Endothelial cell of umbilical vein (primary cell): ENCODE results near the gene PLEKHM2. TPM values are rescaled to one million over a fixed set of nuclear protein-coding genes. Genes with fewer than 3 reads are reported as not detected.

ENCODE experiments used
- BruUV-seq: library from RNA; stranded (reverse); fragments of 400-500 nt; replicated peaks from 2 replicates; lab custom pipeline; 2021; lab: Mats Ljungman, UMichigan
- CTCF ChIA-PET: fragments of 300-600, 350-600 bp; sonication (Branson Sonifier 250); formaldehyde crosslinking; loops from one replicate; lab custom pipeline; 2021; ENCODE audit warnings: antibody characterized with exemption, inconsistent platforms; lab: Charles Lee
- POLR2A ChIA-PET: fragments of 300-600, 350-600 bp; sonication (Branson Sonifier 250); formaldehyde crosslinking; loops from one replicate; lab custom pipeline; 2021; ENCODE audit warnings: antibody characterized with exemption, inconsistent platforms; lab: Charles Lee
- DNase-seq: peaks from one replicate; pipeline ENCODE4 v3.0.0-alpha.2; 2011; ENCODE audit warnings: low read depth, low spot score
- FAIRE-seq: peaks from 2 replicates; lab custom pipeline; 2011; peaks lifted over from hg19 to GRCh38; lab: Jason Lieb, UNC
- H2AFZ ChIP-seq: 2 replicates; pipeline ENCODE4 v1.6.0; 2012; ENCODE audit warnings: low read depth, low read length, control low read depth, inconsistent platforms
- H3K27ac ChIP-seq: 2 replicates; pipeline ENCODE4 v1.5.1; 2011; ENCODE audit warnings: low read depth, mild to moderate bottlenecking, control low read depth, low read length, moderate library complexity; ENCODE audit not compliant: insufficient read depth
- H3K27me3 ChIP-seq, 2 experiments: 2 replicates each; pipeline versions ENCODE4 v1.6.0 to v1.6.1; 2011; ENCODE audit warnings: low read length in 2 of 2, mixed read lengths in 1 of 2; ENCODE audit not compliant: control insufficient read depth in 2 of 2, insufficient read depth in 2 of 2
- H3K36me3 ChIP-seq, 2 experiments: 2 replicates in 1 of 2; 3 replicates in 1 of 2; pipeline ENCODE4 v1.5.1; 2011; ENCODE audit warnings: low read length in 2 of 2, mild to moderate bottlenecking in 1 of 2, moderate library complexity in 1 of 2; ENCODE audit not compliant: control insufficient read depth in 2 of 2, insufficient read depth in 2 of 2; ENCODE audit errors: extremely low read depth in 1 of 2
- H3K4me1 ChIP-seq: 3 replicates; pipeline ENCODE4 v1.5.1; 2011; ENCODE audit warnings: mild to moderate bottlenecking, low read length; ENCODE audit not compliant: control insufficient read depth, insufficient read depth; ENCODE audit errors: extremely low read depth
- H3K4me2 ChIP-seq: 2 replicates; pipeline ENCODE4 v1.6.1; 2011; ENCODE audit warnings: low read length, control low read depth, mixed read lengths; ENCODE audit not compliant: insufficient read depth
- H3K4me3 ChIP-seq, 3 experiments: fragments of 200-600 bp in 1 of 3; sonication (generic), shearing (Covaris generic) in 1 of 3; replicated peaks in 1 of 3; 2 replicates each; pipeline ENCODE4 v1.5.1; 2011 to 2016; ENCODE audit warnings: control low read depth in 3 of 3, low read length in 3 of 3, mild to moderate bottlenecking in 2 of 3, inconsistent platforms in 1 of 3, low read depth in 1 of 3, moderate library complexity in 1 of 3; ENCODE audit not compliant: insufficient read depth in 1 of 3
- H3K79me2 ChIP-seq: 2 replicates; pipeline ENCODE4 v1.6.0; 2012; ENCODE audit warnings: low read length, inconsistent platforms; ENCODE audit not compliant: control insufficient read depth, insufficient read depth
- H3K9ac ChIP-seq: replicated peaks from 2 replicates; pipeline ENCODE3; 2011; ENCODE audit warnings: low read length, control low read depth; ENCODE audit not compliant: insufficient read depth; ENCODE audit errors: extremely low read depth
- H3K9me1 ChIP-seq: replicated peaks from 3 replicates; pipeline ENCODE4 v1.6.0; 2011; ENCODE audit warnings: mild to moderate bottlenecking, low read length; ENCODE audit not compliant: control insufficient read depth, insufficient read depth; ENCODE audit errors: extremely low read depth
- H3K9me3 ChIP-seq: replicated peaks from 2 replicates; pipeline ENCODE4 v1.5.1; 2012; ENCODE audit warnings: low read length, inconsistent platforms; ENCODE audit not compliant: control insufficient read depth, insufficient read depth
- H4K20me1 ChIP-seq: replicated peaks from 2 replicates; pipeline ENCODE3; 2011; ENCODE audit warnings: mild to moderate bottlenecking, low read length; ENCODE audit not compliant: control insufficient read depth, insufficient read depth; ENCODE audit errors: extremely low read depth
- CTCF ChIP-seq, 2 donors: IDR thresholded peaks; 1 replicate in 1 of 2; 2 replicates in 1 of 2; pipeline ENCODE4 v1.5.1; 2011; ENCODE audit warnings: low read length in 2 of 2, mild to moderate bottlenecking in 2 of 2, moderate library complexity in 2 of 2, control low read depth in 1 of 2, inconsistent platforms in 1 of 2, low read depth in 1 of 2; ENCODE audit not compliant: insufficient read depth in 1 of 2; ENCODE audit errors: extremely low read depth in 1 of 2
- EZH2 ChIP-seq: IDR thresholded peaks from 2 replicates; pipeline ENCODE4 v1.6.1; 2012; ENCODE audit warnings: borderline replicate concordance, low read depth, mild to moderate bottlenecking, moderate library complexity, low read length, inconsistent platforms; ENCODE audit not compliant: severe bottlenecking
- FOS ChIP-seq: IDR thresholded peaks from 2 replicates; pipeline ENCODE4 v1.6.1; 2011; ENCODE audit warnings: mild to moderate bottlenecking, low read length, moderate library complexity, borderline replicate concordance; ENCODE audit not compliant: insufficient read depth
- GATA2 ChIP-seq: IDR thresholded peaks from 2 replicates; pipeline ENCODE4 v1.7.0; 2011; ENCODE audit warnings: low read depth, mild to moderate bottlenecking, moderate library complexity, mixed read lengths, low read length; ENCODE audit not compliant: insufficient read length, insufficient read depth
- JUN ChIP-seq: IDR thresholded peaks from 2 replicates; pipeline ENCODE4 v1.6.1; 2011; ENCODE audit warnings: borderline replicate concordance, low read depth; ENCODE audit not compliant: insufficient read length, insufficient read depth
- MAX ChIP-seq: IDR thresholded peaks from 2 replicates; pipeline ENCODE4 v1.6.1; 2011; ENCODE audit not compliant: insufficient read depth, insufficient read length
- MYC ChIP-seq: IDR thresholded peaks from one replicate; pipeline ENCODE4 v1.6.1; 2011; ENCODE audit warnings: mild to moderate bottlenecking, low read depth, low read length
- POLR2A ChIP-seq: IDR thresholded peaks from 2 replicates; pipeline ENCODE4 v1.6.1; 2012; ENCODE audit warnings: low read depth, mild to moderate bottlenecking, control low read depth, low read length
- POLR2AphosphoS5 ChIP-seq: IDR thresholded peaks from 2 replicates; pipeline ENCODE4 v1.6.1; 2012; ENCODE audit warnings: low read depth, mild to moderate bottlenecking, control low read depth, low read length, moderate library complexity; ENCODE audit not compliant: insufficient read depth
- dilution Hi-C: fragments of 300-500 bp; cut with MboI; formaldehyde crosslinking; loops from one replicate; pipeline ENCODE4 v1.15.0; 2019; ENCODE audit warnings: low sequenced_read_pairs; ENCODE audit not compliant: extremely low pct_ligation_motif_present
- intact Hi-C: fragments of 100-400 bp; cut with micrococcal nuclease; formaldehyde crosslinking; loops from one replicate; pipeline ENCODE4 v1.10.0; 2022
- polyA plus RNA-seq, 4 experiments: library from polyadenylated mRNA; depleted of rRNA in 3 of 4; stranded (reverse) in 3 of 4; unstranded in 1 of 4; fragments of >200 nt; gene quantifications; 2 replicates each; pipeline versions ENCODE4 v1.2.1 to v1.2.3, GENCODE V29; 2011 to 2012; ENCODE audit warnings: missing spikeins in 1 of 4
- total RNA-seq: library from RNA; stranded (reverse); gene quantifications from 2 replicates; pipeline ENCODE4 v1.2.3, GENCODE V29; 2021

Gene PLEKHM2
- total and polyA plus RNA-seq, 2 donors (not counting 3 experiments of a cell fraction or from before 2014, with no cell fraction given) = 60.6 to 67.5 TPM

- Histone ChIP-seq H3K4me3 (no peak overlapping the region), H3K9me1 (no peaks in the 10 kb centered on the region), H3K4me1 (peaks cover 7% of the 10 kb centered on the region), H3K79me2 (peaks cover 17% of the 10 kb centered on the region), H3K27ac (no peak overlapping the region), H3K9me3 (no peaks in the 10 kb centered on the region), H3K27me3 (no peaks in the 10 kb centered on the region), H3K36me3 (no peaks in the 10 kb centered on the region), H3K4me2 (no peak overlapping the region), H4K20me1 (no peaks in the 10 kb centered on the region), H2AFZ (no peak overlapping the region), H3K9ac (no peak overlapping the region)
- dilution Hi-C loops = no loop called here
- intact Hi-C loops = no loop called here
- TF ChIP-seq EZH2 (no peak), CTCF (IDR thresholded peaks at IDR 0.05; ENCODE audit: extremely low read depth in 1 of 2, insufficient read depth in 1 of 2, low read depth in 1 of 2, low read length in 2 of 2) (no peak), GATA2 (no peak), POLR2A (no peak), MAX (no peak), JUN (no peak), POLR2AphosphoS5 (no peak), MYC (no peak), FOS (no peak)
- ChIA-PET CTCF (interaction anchor here (0.9 to 1.4 kb wide), 2 partner anchors 16 to 27 kb away, joined by 3 to 4 read pairs; no protein-coding TSS in a partner anchor), POLR2A (no interaction called here)
- peak; percentile 46 for FAIRE-seq
- BruUV-seq = no TSS peak
- DNase-seq = no peak
These were observed 3.4 kb upstream of the PLEKHM2 start for GRCh38 chr1:15680561-15681348.
